ENCODE results near the gene ERBIN.

- TF ChIP-seq CTCF (IDR thresholded peaks at IDR 0.05; ENCODE audit: poor library complexity) (no peak), EZH2phosphoT487 (IDR thresholded peaks at IDR 0.05; ENCODE audit: low read depth, severe bottlenecking, unreplicated experiment) (no peak)
Observed at GRCh38 chr5:65914641-65915196, 11.7 kb upstream of the ERBIN start.

All from hepatocyte (in vitro differentiated cells).